Panc1 (cell line): ENCODE data around the gene FKBP2.

ENCODE experiments used
- POLR2AphosphoS5 ChIP-seq: IDR thresholded peaks from 2 replicates; pipeline ENCODE4 v1.6.1; 2012; ENCODE audit warnings: mild to moderate bottlenecking, low read depth, low read length, moderate library complexity
- TF ChIP-seq, protein P1 (sequence below): fragments of 450-650 bp; IDR thresholded peaks from 2 replicates; pipeline ENCODE4 v1.5.1; 2017; ENCODE audit warnings: mild to moderate bottlenecking
- TF ChIP-seq, protein P2 (sequence below), 2 experiments: IDR thresholded peaks; 2 replicates each; pipeline ENCODE4 v1.6.1; 2011 to 2012; ENCODE audit warnings: low read depth in 2 of 2, control low read depth in 1 of 2, low read length in 1 of 2, mild to moderate bottlenecking in 1 of 2, moderate library complexity in 1 of 2; ENCODE audit not compliant: insufficient read depth in 1 of 2

- TF ChIP-seq, protein P1, sequence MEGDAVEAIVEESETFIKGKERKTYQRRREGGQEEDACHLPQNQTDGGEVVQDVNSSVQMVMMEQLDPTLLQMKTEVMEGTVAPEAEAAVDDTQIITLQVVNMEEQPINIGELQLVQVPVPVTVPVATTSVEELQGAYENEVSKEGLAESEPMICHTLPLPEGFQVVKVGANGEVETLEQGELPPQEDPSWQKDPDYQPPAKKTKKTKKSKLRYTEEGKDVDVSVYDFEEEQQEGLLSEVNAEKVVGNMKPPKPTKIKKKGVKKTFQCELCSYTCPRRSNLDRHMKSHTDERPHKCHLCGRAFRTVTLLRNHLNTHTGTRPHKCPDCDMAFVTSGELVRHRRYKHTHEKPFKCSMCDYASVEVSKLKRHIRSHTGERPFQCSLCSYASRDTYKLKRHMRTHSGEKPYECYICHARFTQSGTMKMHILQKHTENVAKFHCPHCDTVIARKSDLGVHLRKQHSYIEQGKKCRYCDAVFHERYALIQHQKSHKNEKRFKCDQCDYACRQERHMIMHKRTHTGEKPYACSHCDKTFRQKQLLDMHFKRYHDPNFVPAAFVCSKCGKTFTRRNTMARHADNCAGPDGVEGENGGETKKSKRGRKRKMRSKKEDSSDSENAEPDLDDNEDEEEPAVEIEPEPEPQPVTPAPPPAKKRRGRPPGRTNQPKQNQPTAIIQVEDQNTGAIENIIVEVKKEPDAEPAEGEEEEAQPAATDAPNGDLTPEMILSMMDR: no peak
- TF ChIP-seq POLR2AphosphoS5: no peak
- TF ChIP-seq, protein P2, sequence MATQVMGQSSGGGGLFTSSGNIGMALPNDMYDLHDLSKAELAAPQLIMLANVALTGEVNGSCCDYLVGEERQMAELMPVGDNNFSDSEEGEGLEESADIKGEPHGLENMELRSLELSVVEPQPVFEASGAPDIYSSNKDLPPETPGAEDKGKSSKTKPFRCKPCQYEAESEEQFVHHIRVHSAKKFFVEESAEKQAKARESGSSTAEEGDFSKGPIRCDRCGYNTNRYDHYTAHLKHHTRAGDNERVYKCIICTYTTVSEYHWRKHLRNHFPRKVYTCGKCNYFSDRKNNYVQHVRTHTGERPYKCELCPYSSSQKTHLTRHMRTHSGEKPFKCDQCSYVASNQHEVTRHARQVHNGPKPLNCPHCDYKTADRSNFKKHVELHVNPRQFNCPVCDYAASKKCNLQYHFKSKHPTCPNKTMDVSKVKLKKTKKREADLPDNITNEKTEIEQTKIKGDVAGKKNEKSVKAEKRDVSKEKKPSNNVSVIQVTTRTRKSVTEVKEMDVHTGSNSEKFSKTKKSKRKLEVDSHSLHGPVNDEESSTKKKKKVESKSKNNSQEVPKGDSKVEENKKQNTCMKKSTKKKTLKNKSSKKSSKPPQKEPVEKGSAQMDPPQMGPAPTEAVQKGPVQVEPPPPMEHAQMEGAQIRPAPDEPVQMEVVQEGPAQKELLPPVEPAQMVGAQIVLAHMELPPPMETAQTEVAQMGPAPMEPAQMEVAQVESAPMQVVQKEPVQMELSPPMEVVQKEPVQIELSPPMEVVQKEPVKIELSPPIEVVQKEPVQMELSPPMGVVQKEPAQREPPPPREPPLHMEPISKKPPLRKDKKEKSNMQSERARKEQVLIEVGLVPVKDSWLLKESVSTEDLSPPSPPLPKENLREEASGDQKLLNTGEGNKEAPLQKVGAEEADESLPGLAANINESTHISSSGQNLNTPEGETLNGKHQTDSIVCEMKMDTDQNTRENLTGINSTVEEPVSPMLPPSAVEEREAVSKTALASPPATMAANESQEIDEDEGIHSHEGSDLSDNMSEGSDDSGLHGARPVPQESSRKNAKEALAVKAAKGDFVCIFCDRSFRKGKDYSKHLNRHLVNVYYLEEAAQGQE (IDR thresholded peaks at IDR 0.05; ENCODE audit: insufficient read depth in 1 of 2, low read depth in 2 of 2, low read length in 1 of 2): no peak
These were observed 30.4 kb upstream of the FKBP2 start for GRCh38 chr11:64210301-64211020.
